ENCODE results near the gene COL8A2.

The COL8A2 gene

DNA sequence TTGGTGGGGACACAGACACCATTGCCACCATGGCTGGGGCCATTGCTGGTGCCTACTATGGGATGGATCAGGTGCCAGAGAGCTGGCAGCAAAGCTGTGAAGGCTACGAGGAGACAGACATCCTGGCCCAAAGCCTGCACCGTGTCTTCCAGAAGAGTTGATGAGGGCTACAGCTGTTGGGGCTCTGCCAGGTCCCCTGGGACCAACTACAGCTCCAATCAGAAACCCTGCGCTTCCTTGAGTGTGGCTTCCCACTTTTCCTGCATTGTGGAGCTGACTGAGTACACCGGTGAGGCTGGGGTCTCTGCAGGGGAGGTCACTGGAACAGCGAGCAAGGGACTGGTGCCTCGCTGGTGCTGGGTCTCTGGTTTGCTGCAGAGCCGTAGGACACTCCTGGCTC lies 31.8 kb downstream of the COL8A2 start:
- H3K4me1 Mint-ChIP-seq (ENCODE audit: low read depth in 2 of 2): peaks cover 15 to 18% of the 10 kb centered on the region in 2 donors
- H3K4me3 Mint-ChIP-seq: no peak overlapping the region
- no peaks in the 10 kb centered on the region for H3K27me3 Mint-ChIP-seq
- DNase-seq (no peak), ATAC-seq (replicated peaks) (no peak)
- no peak overlapping the region for H3K27ac Mint-ChIP-seq
- peaks cover 29% of the 10 kb centered on the region for H3K36me3 Mint-ChIP-seq (ENCODE audit: insufficient read depth)
- H3K9me3 Mint-ChIP-seq: no peaks in the 10 kb centered on the region

DNA sequence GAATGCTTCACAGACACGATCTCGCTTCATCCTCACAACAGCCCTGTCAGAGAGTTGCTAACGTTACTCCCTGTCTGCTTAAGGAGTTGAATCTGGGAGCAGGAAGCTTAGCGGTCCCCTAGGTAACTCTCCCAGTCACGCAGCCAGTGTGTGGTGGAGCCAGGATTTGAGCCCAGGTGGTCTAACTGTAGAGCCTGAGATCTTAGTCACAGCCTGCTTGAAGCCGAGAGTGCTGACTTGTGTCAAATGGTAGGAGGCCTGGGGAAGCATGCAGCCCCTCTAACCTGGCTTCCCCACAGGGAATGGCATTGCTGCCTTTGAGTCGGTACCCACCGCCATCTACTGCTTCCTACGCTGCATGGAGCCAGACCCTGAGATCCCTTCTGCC lies 32.2 kb downstream of the COL8A2 start:
- Mint-ChIP-seq H3K27ac (no peak overlapping the region), H3K9me3 (no peaks in the 10 kb centered on the region), H3K4me1 (ENCODE audit: low read depth in 2 of 2) (peaks cover 15 to 18% of the 10 kb centered on the region in 2 donors), H3K36me3 (ENCODE audit: insufficient read depth) (peaks cover 29% of the 10 kb centered on the region), H3K4me3 (no peak overlapping the region), H3K27me3 (no peaks in the 10 kb centered on the region)
- DNase-seq (no peak), ATAC-seq (replicated peaks) (no peak)

- peaks cover 0 to 2% of the 10 kb centered on the region in 2 donors for H3K27me3 Mint-ChIP-seq
- peak overlapping the region in 1 of 2 donors; percentile 20 for H3K27ac Mint-ChIP-seq
- no peaks in the 10 kb centered on the region for H3K9me3 Mint-ChIP-seq
- H3K36me3 Mint-ChIP-seq (ENCODE audit: insufficient read depth): peaks cover 26% of the 10 kb centered on the region
- no peak for ATAC-seq (replicated peaks)
- DNase-seq: no peak
- no peak overlapping the region for H3K4me3 Mint-ChIP-seq
- H3K4me1 Mint-ChIP-seq (ENCODE audit: low read depth in 2 of 2): peaks cover 15 to 18% of the 10 kb centered on the region in 2 donors
These were observed 32.7 kb downstream of the COL8A2 start for GRCh38 chr1:36092166-36092797.

DNA sequence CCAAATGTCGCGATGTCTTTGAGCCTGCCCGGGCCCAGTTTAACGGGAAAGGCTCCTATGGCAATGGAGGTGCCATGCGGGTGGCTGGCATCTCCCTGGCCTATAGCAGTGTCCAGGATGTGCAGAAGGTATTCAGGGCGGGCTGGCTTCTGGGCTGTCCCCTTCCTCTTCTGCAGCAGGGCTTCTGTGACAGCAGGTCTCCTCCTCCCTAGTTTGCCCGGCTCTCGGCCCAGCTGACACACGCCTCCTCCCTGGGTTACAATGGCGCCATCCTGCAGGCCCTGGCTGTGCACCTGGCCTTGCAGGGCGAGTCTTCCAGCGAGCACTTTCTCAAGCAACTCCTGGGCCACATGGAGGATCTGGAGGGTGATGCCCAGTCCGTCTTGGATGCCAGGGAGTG lies 33.3 kb downstream of the COL8A2 start:
- H3K4me3 Mint-ChIP-seq: no peak overlapping the region
- peaks cover 23% of the 10 kb centered on the region for H3K36me3 Mint-ChIP-seq (ENCODE audit: insufficient read depth)
- no peak for ATAC-seq (replicated peaks)
- peaks cover 15 to 21% of the 10 kb centered on the region in 2 donors for H3K4me1 Mint-ChIP-seq (ENCODE audit: low read depth in 2 of 2)
- H3K9me3 Mint-ChIP-seq: no peaks in the 10 kb centered on the region
- no peak for DNase-seq
- H3K27me3 Mint-ChIP-seq: peaks cover 5 to 7% of the 10 kb centered on the region in 2 donors
- H3K27ac Mint-ChIP-seq: peak overlapping the region; percentile 20 to 79

GRCh38 chr1:36091141-36091540 lies 33.9 kb downstream of the COL8A2 start:
- H3K4me3 Mint-ChIP-seq: no peak overlapping the region
- H3K27ac Mint-ChIP-seq: peak overlapping the region; percentile 20 to 79
- ATAC-seq (replicated peaks) (no peak), DNase-seq (no peak)
- no peaks in the 10 kb centered on the region for H3K9me3 Mint-ChIP-seq
- peaks cover 8 to 13% of the 10 kb centered on the region in 2 donors for H3K27me3 Mint-ChIP-seq
- H3K36me3 Mint-ChIP-seq (ENCODE audit: insufficient read depth): peaks cover 23% of the 10 kb centered on the region
- H3K4me1 Mint-ChIP-seq (ENCODE audit: low read depth in 2 of 2): peaks cover 15 to 21% of the 10 kb centered on the region in 2 donors

GRCh38 chr1:36089393-36090121 lies 35.5 kb downstream of the COL8A2 start:
- H3K36me3 Mint-ChIP-seq (ENCODE audit: insufficient read depth): peaks cover 26% of the 10 kb centered on the region
- DNase-seq (no peak), ATAC-seq (replicated peaks) (no peak)
- H3K4me3 Mint-ChIP-seq: peak overlapping the region; percentile 80 to 84
- H3K27me3 Mint-ChIP-seq: peaks cover 11 to 28% of the 10 kb centered on the region in 2 donors
- H3K27ac Mint-ChIP-seq: peak overlapping the region; percentile 88 to 95
- H3K4me1 Mint-ChIP-seq (ENCODE audit: low read depth in 2 of 2): peaks cover 15 to 21% of the 10 kb centered on the region in 2 donors
- no peaks in the 10 kb centered on the region for H3K9me3 Mint-ChIP-seq

GRCh38 chr1:36088577-36089392 lies 36.2 kb downstream of the COL8A2 start, which contains the start of gene ADPRS:
Gene ADPRS (plus strand): TSS chr1:36088892. CDS start chr1:36088905, 13 bp downstream.
- H3K36me3 Mint-ChIP-seq (ENCODE audit: insufficient read depth): peaks cover 26% of the 10 kb centered on the region
- peak; percentile 85 to 89 (median 85) for DNase-seq
- H3K9me3 Mint-ChIP-seq: no peaks in the 10 kb centered on the region
- peak within 1 kb of the TSS; percentile 80 to 84 for H3K4me3 Mint-ChIP-seq
- peaks cover 11 to 29% of the 10 kb centered on the region in 2 donors for H3K27me3 Mint-ChIP-seq
- peak within 1 kb of the TSS; percentile 88 to 95 for H3K27ac Mint-ChIP-seq
- peak; percentile 94 for ATAC-seq (replicated peaks)
- H3K4me1 Mint-ChIP-seq (ENCODE audit: low read depth in 2 of 2): peaks cover 15 to 21% of the 10 kb centered on the region in 2 donors

- Mint-ChIP-seq H3K27ac (peak overlapping the region; percentile 88 to 95), H3K9me3 (no peaks in the 10 kb centered on the region), H3K4me1 (ENCODE audit: low read depth in 2 of 2) (peaks cover 15 to 21% of the 10 kb centered on the region in 2 donors), H3K36me3 (ENCODE audit: insufficient read depth) (peaks cover 22% of the 10 kb centered on the region), H3K4me3 (peak overlapping the region; percentile 80 to 84), H3K27me3 (peaks cover 11 to 29% of the 10 kb centered on the region in 2 donors)
- ATAC-seq (replicated peaks): peak; percentile 8
- no peak for DNase-seq
These were observed 36.8 kb downstream of the COL8A2 start for GRCh38 chr1:36088265-36088576.

- H3K9me3 Mint-ChIP-seq: no peaks in the 10 kb centered on the region
- ATAC-seq (replicated peaks): no peak
- peaks cover 15 to 21% of the 10 kb centered on the region in 2 donors for H3K4me1 Mint-ChIP-seq (ENCODE audit: low read depth in 2 of 2)
- H3K27ac Mint-ChIP-seq: peak overlapping the region in 1 of 2 donors; percentile 23
- peaks cover 13 to 33% of the 10 kb centered on the region in 2 donors for H3K27me3 Mint-ChIP-seq
- peak overlapping the region; percentile 59 to 61 for H3K4me3 Mint-ChIP-seq
- H3K36me3 Mint-ChIP-seq (ENCODE audit: insufficient read depth): peaks cover 14% of the 10 kb centered on the region
- DNase-seq: no peak
These were observed 37.5 kb downstream of the COL8A2 start for GRCh38 chr1:36087233-36088123.

DNA sequence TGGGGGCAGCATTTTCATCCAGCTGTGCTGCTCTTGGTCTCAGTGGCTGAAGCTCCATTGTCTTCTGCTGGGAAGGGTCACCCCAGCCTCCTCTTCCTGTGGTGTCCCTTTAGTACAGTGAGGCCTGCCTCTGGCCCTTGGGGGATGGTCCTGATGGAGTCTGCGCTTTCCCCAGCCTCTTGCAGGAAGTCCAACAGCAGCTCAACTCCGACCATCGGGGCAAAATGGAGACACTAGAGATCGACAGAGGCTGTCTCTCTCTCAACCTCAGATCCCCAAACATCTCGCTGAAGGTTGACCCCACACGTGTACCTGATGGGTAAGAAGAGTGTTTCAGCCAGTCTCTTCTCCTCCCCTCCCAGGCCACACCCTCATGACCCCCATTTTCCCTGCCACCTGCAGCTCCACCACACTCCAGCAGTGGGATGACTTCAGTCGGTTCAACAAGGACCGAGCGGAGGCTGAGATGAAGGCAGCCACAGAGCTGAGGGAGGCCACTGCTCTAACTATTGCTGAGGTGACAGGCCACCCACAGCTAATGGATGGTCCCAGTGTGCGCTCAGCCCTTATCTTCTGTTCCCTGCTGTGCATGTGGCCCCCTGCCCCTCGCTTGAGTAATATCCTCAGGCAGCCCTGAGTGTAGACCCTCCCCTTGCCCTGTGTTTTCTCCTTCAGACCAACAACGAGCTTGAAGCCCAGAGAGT lies 38.3 kb downstream of the COL8A2 start:
- DNase-seq (no peak), ATAC-seq (replicated peaks) (no peak)
- no peaks in the 10 kb centered on the region for H3K9me3 Mint-ChIP-seq
- peak overlapping the region in 1 of 2 donors; percentile 23 for H3K27ac Mint-ChIP-seq
- peaks cover 15 to 18% of the 10 kb centered on the region in 2 donors for H3K4me1 Mint-ChIP-seq (ENCODE audit: low read depth in 2 of 2)
- peaks cover 21 to 41% of the 10 kb centered on the region in 2 donors for H3K27me3 Mint-ChIP-seq
- peak overlapping the region; percentile 59 to 61 for H3K4me3 Mint-ChIP-seq
- H3K36me3 Mint-ChIP-seq (ENCODE audit: insufficient read depth): peaks cover 14% of the 10 kb centered on the region

GRCh38 chr1:36085686-36086526 lies 39.1 kb downstream of the COL8A2 start:
- H3K4me1 Mint-ChIP-seq (ENCODE audit: low read depth in 2 of 2): peaks cover 11 to 13% of the 10 kb centered on the region in 2 donors
- H3K27ac Mint-ChIP-seq: no peak overlapping the region
- no peak overlapping the region for H3K4me3 Mint-ChIP-seq
- H3K36me3 Mint-ChIP-seq (ENCODE audit: insufficient read depth): peaks cover 14% of the 10 kb centered on the region
- ATAC-seq (replicated peaks): no peak
- H3K9me3 Mint-ChIP-seq: no peaks in the 10 kb centered on the region
- DNase-seq: no peak
- H3K27me3 Mint-ChIP-seq: peaks cover 22 to 47% of the 10 kb centered on the region in 2 donors

All from effector memory CD8-positive, alpha-beta T cell (primary cell).